Kidney (tissue), 14 donors: ENCODE data around the gene NAP1L1. TPM values are rescaled to one million over a fixed set of nuclear protein-coding genes. Genes with fewer than 3 reads are reported as not detected.

Source experiments
- DNase-seq, 5 donors: peaks; one replicate each; pipeline ENCODE4 v3.0.0-alpha.2; 2013 to 2020
- FAIRE-seq: peaks from 2 replicates; lab custom pipeline; 2012; peaks lifted over from hg19 to GRCh38; lab: Jason Lieb, UNC
- H3K27ac ChIP-seq, 2 donors: one replicate each; pipeline ENCODE4 v1.7.0; 2013; ENCODE audit warnings: low read depth in 2 of 2, low read length in 2 of 2, inconsistent platforms in 1 of 2
- H3K27me3 ChIP-seq: one replicate; pipeline ENCODE4 v1.7.1; 2013; ENCODE audit warnings: low read length, inconsistent platforms; ENCODE audit not compliant: control insufficient read depth, insufficient read depth
- H3K36me3 ChIP-seq, 3 donors: one replicate each; pipeline versions ENCODE4 v1.7.0 to v1.7.1; 2013; ENCODE audit warnings: low read length in 3 of 3, control low read depth in 1 of 3, inconsistent platforms in 1 of 3; ENCODE audit not compliant: insufficient read depth in 3 of 3, control insufficient read depth in 2 of 3
- H3K4me1 ChIP-seq, 3 donors: one replicate each; pipeline versions ENCODE4 v1.7.0 to v1.7.1; 2013; ENCODE audit warnings: low read length in 3 of 3, inconsistent platforms in 1 of 3, low read depth in 1 of 3; ENCODE audit not compliant: control insufficient read depth in 2 of 3, insufficient read depth in 2 of 3
- H3K4me3 ChIP-seq, 3 donors: one replicate each; pipeline versions ENCODE4 v1.7.0 to v1.8.1; 2013; ENCODE audit warnings: low read length in 3 of 3, control low read depth in 1 of 3, inconsistent platforms in 1 of 3
- H3K9ac ChIP-seq, 3 donors: one replicate each; pipeline versions ENCODE4 v1.7.0 to v1.7.1; 2013; ENCODE audit warnings: low read length in 3 of 3, control low read depth in 1 of 3, inconsistent platforms in 1 of 3
- H3K9me3 ChIP-seq, 3 donors: one replicate each; pipeline versions ENCODE4 v1.7.0 to v1.7.1; 2013; ENCODE audit warnings: low read length in 3 of 3, control low read depth in 1 of 3, inconsistent platforms in 1 of 3; ENCODE audit not compliant: control insufficient read depth in 2 of 3, insufficient read depth in 1 of 3
- CTCF ChIP-seq: IDR thresholded peaks from 3 replicates; pipeline ENCODE4 v1.5.1; 2012; ENCODE audit warnings: mild to moderate bottlenecking, moderate library complexity, borderline replicate concordance; ENCODE audit not compliant: insufficient read depth; ENCODE audit errors: extremely low read depth
- intact Hi-C: fragments of 100-400 bp; cut with DNase I; formaldehyde crosslinking; loops from one replicate; pipeline ENCODE4 v1.11.1; 2022
- polyA plus RNA-seq: library from polyadenylated mRNA; stranded (reverse); fragments of 350-450 nt; fragmentation: Illumina TruSeq; extraction: RNeasy Lipid Tissue Mini Kit (QIAGEN cat#74804); gene quantifications from one replicate; pipeline ENCODE4 v1.2.3, GENCODE V29; 2014; ENCODE audit warnings: low read depth, low replicate concordance; ENCODE audit not compliant: insufficient read depth
- total RNA-seq: library from RNA; stranded (reverse); fragmentation: NEBNext Ultra II Directional; extraction: Animal tissue kit (Norgen Biotek cat#: 25700); gene quantifications from one replicate; pipeline ENCODE4 v1.2.1, GENCODE V29; 2021
- donor health status: control.
- donor health status: control.
- donor health status: control.
- donor health status: control.
- donor health status: control.
- donor health status: DM: yes; HTN: yes; CAD: no.
- donor health status: Normal renal cell carcinoma (clear cell type).

Gene NAP1L1
- total and polyA plus RNA-seq, 2 donors from 2014 or later: 180 to 288 TPM

DNA sequence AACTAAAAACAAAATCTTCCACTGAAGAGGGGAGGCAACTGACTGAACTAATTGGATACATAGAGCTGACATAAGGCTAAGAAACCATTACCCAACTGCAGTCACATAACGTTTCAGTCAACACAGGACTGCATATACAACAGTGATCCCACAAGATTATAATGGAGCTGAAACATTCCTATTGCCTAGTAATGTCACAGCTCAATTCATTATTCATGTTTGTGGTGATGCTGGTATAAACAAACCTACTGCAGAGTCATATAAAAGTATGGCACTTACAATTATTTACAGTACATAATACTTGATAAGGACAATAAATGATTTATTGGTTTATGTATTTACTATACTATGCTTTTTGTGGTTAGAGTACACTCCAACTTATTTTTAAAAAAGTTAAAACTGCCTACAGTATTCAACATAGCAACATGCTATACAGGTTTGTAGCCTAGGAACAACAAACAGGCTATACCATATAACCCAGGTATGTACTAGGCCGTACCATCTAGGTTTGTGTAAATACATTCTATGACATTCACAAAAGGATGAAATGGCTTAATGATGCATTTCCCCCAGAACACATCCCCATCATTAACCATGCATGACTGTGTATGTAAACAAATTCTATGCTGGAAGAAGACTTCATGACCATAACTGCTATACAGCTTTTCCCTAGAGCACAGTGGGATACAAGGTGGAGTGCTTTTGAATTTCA is 4.3 kb downstream of the NAP1L1 start:
- no peak overlapping the region for H3K4me3 ChIP-seq
- H3K4me1 ChIP-seq: peaks cover 0 to 5% (median 0%) of the 10 kb centered on the region in 3 donors
- H3K27me3 ChIP-seq: no peaks in the 10 kb centered on the region
- H3K27ac ChIP-seq: no peak overlapping the region
- TF ChIP-seq CTCF: no peak
- no peaks in the 10 kb centered on the region for H3K9me3 ChIP-seq
- intact Hi-C loops: no loop called here
- H3K36me3 ChIP-seq: no peaks in the 10 kb centered on the region
- FAIRE-seq (no peak), DNase-seq (no peak)
- no peak overlapping the region for H3K9ac ChIP-seq

- Histone ChIP-seq H3K27me3 (no peaks in the 10 kb centered on the region), H3K4me3 (no peak overlapping the region), H3K9ac (no peak overlapping the region), H3K27ac (no peak overlapping the region), H3K4me1 (peaks cover 0 to 4% (median 0%) of the 10 kb centered on the region in 3 donors), H3K36me3 (no peaks in the 10 kb centered on the region), H3K9me3 (no peaks in the 10 kb centered on the region)
- FAIRE-seq (no peak), DNase-seq (no peak)
- no peak for TF ChIP-seq CTCF
- intact Hi-C loops: no loop called here
Measured at GRCh38 chr12:76078748-76079147, 5.7 kb downstream of the NAP1L1 start.

- Histone ChIP-seq H3K27me3 (no peaks in the 10 kb centered on the region), H3K4me1 (no peaks in the 10 kb centered on the region), H3K9me3 (no peaks in the 10 kb centered on the region), H3K27ac (no peak overlapping the region), H3K9ac (no peak overlapping the region), H3K4me3 (no peak overlapping the region), H3K36me3 (no peaks in the 10 kb centered on the region)
- TF ChIP-seq CTCF: no peak
- no peak for FAIRE-seq
- intact Hi-C loops: no loop called here
- no peak for DNase-seq
Measured at GRCh38 chr12:76075448-76075847, 9.0 kb downstream of the NAP1L1 start.
